Amniotic epithelial cell (primary cell): Measurements from ENCODE around the gene PCIF1.
"Not testable (repeated sequence)": the region's sequence is repeated elsewhere in the genome, so short reads cannot be mapped to it uniquely, and the experiment has no call there.

ENCODE experiments used
- DNase-seq: peaks from one replicate; pipeline ENCODE4 v3.0.0-alpha.2; 2010; ENCODE audit warnings: low read depth

Gene PCIF1

GRCh38 chr20:45924391-45925261 is 9.9 kb upstream of the PCIF1 start:
- DNase-seq: peak; percentile 77

GRCh38 chr20:45925821-45926506 is 8.5 kb upstream of the PCIF1 start:
- DNase-seq: no peak

GRCh38 chr20:45926731-45927070 is 7.8 kb upstream of the PCIF1 start:
- no peak for DNase-seq

GRCh38 chr20:45927071-45927878 is 7.2 kb upstream of the PCIF1 start:
- DNase-seq: no peak

GRCh38 chr20:45931680-45932079 is 2.8 kb upstream of the PCIF1 start:
- not testable (repeated sequence) for DNase-seq

- peak; percentile 80 for DNase-seq
Observed at GRCh38 chr20:45933266-45934045, 1.0 kb upstream of the PCIF1 start.

- no peak for DNase-seq
Observed at GRCh38 chr20:45934046-45934585, 367 bp upstream of the PCIF1 start.

- no peak for DNase-seq
Observed at GRCh38 chr20:45935416-45936046, 1.0 kb downstream of the PCIF1 start.

- peak; percentile 86 for DNase-seq
Observed at GRCh38 chr20:45937765-45938164, 3.3 kb downstream of the PCIF1 start.

- no peak for DNase-seq
Observed at GRCh38 chr20:45938727-45939438, 4.4 kb downstream of the PCIF1 start.

GRCh38 chr20:45940053-45940452 is 5.6 kb downstream of the PCIF1 start:
- DNase-seq: peak; percentile 25

GRCh38 chr20:45940469-45940868 is 6.0 kb downstream of the PCIF1 start:
- no peak for DNase-seq

- DNase-seq: no peak
Observed at GRCh38 chr20:45943613-45944012, 9.1 kb downstream of the PCIF1 start.

GRCh38 chr20:45944151-45944964 is 9.9 kb downstream of the PCIF1 start:
- DNase-seq: peak; percentile 75

- no peak for DNase-seq
Observed at GRCh38 chr20:45944965-45945677, 10.6 kb downstream of the PCIF1 start.

- peak; percentile 92 for DNase-seq
Observed at GRCh38 chr20:45945678-45946148, 11.2 kb downstream of the PCIF1 start.

- peak; percentile 98 for DNase-seq
Observed at GRCh38 chr20:45946149-45946970, 11.9 kb downstream of the PCIF1 start.
